Esophagus muscularis mucosa (tissue), 3 donors: ENCODE data around the gene COQ4.

Source experiments
- CTCF ChIP-seq, 3 experiments: fragments of 200-600 bp in 2 of 3; fragments of 450-650 bp in 1 of 3; sonication (generic) in 2 of 3; IDR thresholded peaks; one replicate each; pipeline ENCODE4 v1.5.1; 2017 to 2019; ENCODE audit warnings: antibody characterized with exemption in 3 of 3, mild to moderate bottlenecking in 2 of 3, moderate library complexity in 1 of 3
- POLR2A ChIP-seq: fragments of 450-650 bp; IDR thresholded peaks from one replicate; pipeline ENCODE4 v1.6.1; 2017; ENCODE audit warnings: antibody characterized with exemption, moderate library complexity, mild to moderate bottlenecking, low read depth
- POLR2AphosphoS5 ChIP-seq, 2 donors: sonication (generic); formaldehyde crosslinking; IDR thresholded peaks; one replicate each; pipeline ENCODE4 v1.6.1; 2017; ENCODE audit warnings: antibody characterized with exemption in 2 of 2

GRCh38 chr9:128292009-128292408 lies 30.6 kb upstream of the COQ4 start:
- TF ChIP-seq CTCF (IDR thresholded peaks at IDR 0.05): no peak
- TF ChIP-seq POLR2AphosphoS5 (IDR thresholded peaks at IDR 0.05): no peak
- no peak for TF ChIP-seq POLR2A
